Measurements from ENCODE around the gene MED15.
A peak's percentile ranks its signal among the peaks of the same experiment; 100 is the strongest.

The MED15 gene

DNA sequence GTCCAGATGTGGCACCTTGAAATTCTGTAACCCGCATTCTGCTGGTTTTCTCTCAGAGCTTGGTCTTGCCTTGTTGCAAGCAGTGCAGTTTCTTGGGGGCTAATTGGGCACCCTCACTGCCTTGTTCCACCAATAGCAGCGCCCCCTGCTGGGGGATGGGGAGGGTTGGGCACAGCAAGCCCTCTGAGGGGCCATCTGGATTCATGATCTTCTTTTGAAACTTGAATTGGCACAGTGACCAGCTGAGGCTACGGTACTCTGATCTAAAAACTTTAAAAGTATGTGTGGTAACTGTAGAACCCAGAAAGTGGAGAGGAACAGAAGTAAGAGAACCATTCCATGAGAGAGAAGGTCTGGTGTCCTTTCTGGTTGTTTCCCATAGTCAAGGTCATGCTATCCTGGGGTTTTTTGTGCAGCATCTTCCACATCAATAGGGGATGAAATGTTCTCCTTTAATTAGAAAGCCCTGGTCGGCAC lies 64.2 kb downstream of the MED15 start:
- H3K4me2 ChIP-seq (ENCODE audit: insufficient read depth, low read length): no peak overlapping the region
- peaks cover 11% of the 10 kb centered on the region for H3K4me1 ChIP-seq (ENCODE audit: insufficient read depth, low read length)
- ATAC-seq (ENCODE audit: insufficient read depth, low read depth) (peak; percentile 34; the same call in 1 of the 3 replicates), DNase-seq (peak; percentile 54)
- no peak overlapping the region for H3K4me3 ChIP-seq (ENCODE audit: low read depth in 1 of 2, low read length in 2 of 2)
- no peak overlapping the region for H3K9ac ChIP-seq (ENCODE audit: low read depth, low read length)
- no peak overlapping the region for H2AFZ ChIP-seq (ENCODE audit: low read depth, low read length)
- H3K36me3 ChIP-seq (ENCODE audit: insufficient read depth, low read length): peaks cover 92% of the 10 kb centered on the region
- H3K27ac ChIP-seq (ENCODE audit: low read length): no peak overlapping the region
- peak; percentile 79 for TF ChIP-seq CTCF (IDR thresholded peaks at IDR 0.05; ENCODE audit: borderline replicate concordance, extremely low read depth, low read length, poor library complexity, severe bottlenecking)
- no peak for TF ChIP-seq EZH2 (IDR thresholded peaks at IDR 0.05; ENCODE audit: borderline replicate concordance, low read depth, low read length, severe bottlenecking)
- no peaks in the 10 kb centered on the region for H3K27me3 ChIP-seq (ENCODE audit: insufficient read depth, low read length, poor library complexity)
- H3K9me3 ChIP-seq (ENCODE audit: insufficient read depth, low read length, severe bottlenecking): no peaks in the 10 kb centered on the region
- peaks cover 33% of the 10 kb centered on the region for H4K20me1 ChIP-seq (ENCODE audit: insufficient read depth, low read length)
- H3K79me2 ChIP-seq (ENCODE audit: insufficient read depth, low read length): no peaks in the 10 kb centered on the region

GRCh38 chr22:20572132-20572802 lies 64.9 kb downstream of the MED15 start:
- Histone ChIP-seq H3K9me3 (ENCODE audit: insufficient read depth, low read length, severe bottlenecking) (no peaks in the 10 kb centered on the region), H3K4me1 (ENCODE audit: insufficient read depth, low read length) (peaks cover 11% of the 10 kb centered on the region), H3K36me3 (ENCODE audit: insufficient read depth, low read length) (peaks cover 91% of the 10 kb centered on the region), H3K27me3 (ENCODE audit: insufficient read depth, low read length, poor library complexity) (no peaks in the 10 kb centered on the region), H3K79me2 (ENCODE audit: insufficient read depth, low read length) (no peaks in the 10 kb centered on the region), H3K27ac (ENCODE audit: low read length) (no peak overlapping the region), H3K4me3 (ENCODE audit: low read depth in 1 of 2, low read length in 2 of 2) (no peak overlapping the region), H2AFZ (ENCODE audit: low read depth, low read length) (no peak overlapping the region), H4K20me1 (ENCODE audit: insufficient read depth, low read length) (peaks cover 34% of the 10 kb centered on the region), H3K9ac (ENCODE audit: low read depth, low read length) (no peak overlapping the region), H3K4me2 (ENCODE audit: insufficient read depth, low read length) (no peak overlapping the region)
- no peak for ATAC-seq (ENCODE audit: insufficient read depth, low read depth)
- no peak for DNase-seq
- TF ChIP-seq EZH2 (IDR thresholded peaks at IDR 0.05; ENCODE audit: borderline replicate concordance, low read depth, low read length, severe bottlenecking) (no peak), CTCF (IDR thresholded peaks at IDR 0.05; ENCODE audit: borderline replicate concordance, extremely low read depth, low read length, poor library complexity, severe bottlenecking) (no peak)

DNA sequence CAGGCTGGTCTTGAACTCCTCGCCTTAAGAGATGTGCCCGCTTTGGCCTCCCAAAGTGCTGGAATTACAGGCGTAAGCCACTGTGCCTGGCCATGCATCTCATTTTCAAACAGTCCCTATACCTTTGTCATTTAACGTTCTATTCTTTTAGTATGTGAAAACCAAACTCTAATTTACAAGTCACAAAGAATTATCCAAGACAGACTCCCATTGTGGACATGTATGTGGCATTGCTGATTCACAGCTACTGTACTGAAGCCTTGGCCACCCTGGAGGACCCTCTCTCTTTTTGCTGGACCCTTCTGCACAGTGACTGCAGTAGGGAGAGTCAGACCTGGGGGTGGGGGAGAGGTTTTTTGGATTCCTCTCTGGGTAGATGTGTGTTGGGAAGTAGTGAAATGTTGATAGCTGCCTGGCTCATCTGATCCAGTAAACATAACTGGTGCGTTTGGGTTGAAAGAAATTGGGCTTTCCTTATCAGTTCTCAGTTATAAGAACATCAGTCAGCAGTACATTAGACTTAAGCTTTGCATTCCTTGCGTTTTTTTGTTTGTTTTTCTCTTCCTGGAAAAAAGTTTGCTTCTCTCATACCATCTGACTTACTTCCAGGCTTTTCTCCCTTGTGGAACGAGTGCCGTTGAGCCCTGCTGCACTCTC lies 65.9 kb downstream of the MED15 start:
- H3K36me3 ChIP-seq (ENCODE audit: insufficient read depth, low read length): peaks cover 91% of the 10 kb centered on the region
- no peak for ATAC-seq (ENCODE audit: insufficient read depth, low read depth)

More for the DNA sequence above, 65.9 kb downstream of the MED15 start:
- Histone ChIP-seq H3K4me2 (ENCODE audit: insufficient read depth, low read length) (no peak overlapping the region), H3K27ac (ENCODE audit: low read length) (no peak overlapping the region), H2AFZ (ENCODE audit: low read depth, low read length) (no peak overlapping the region), H3K4me1 (ENCODE audit: insufficient read depth, low read length) (peaks cover 8% of the 10 kb centered on the region), H3K4me3 (ENCODE audit: low read depth in 1 of 2, low read length in 2 of 2) (no peak overlapping the region), H3K9me3 (ENCODE audit: insufficient read depth, low read length, severe bottlenecking) (no peaks in the 10 kb centered on the region), H3K79me2 (ENCODE audit: insufficient read depth, low read length) (no peaks in the 10 kb centered on the region), H3K27me3 (ENCODE audit: insufficient read depth, low read length, poor library complexity) (no peaks in the 10 kb centered on the region), H4K20me1 (ENCODE audit: insufficient read depth, low read length) (peaks cover 27% of the 10 kb centered on the region), H3K9ac (ENCODE audit: low read depth, low read length) (no peak overlapping the region)
- no peak for DNase-seq
- TF ChIP-seq EZH2 (IDR thresholded peaks at IDR 0.05; ENCODE audit: borderline replicate concordance, low read depth, low read length, severe bottlenecking): no peak
- no peak for TF ChIP-seq CTCF (IDR thresholded peaks at IDR 0.05; ENCODE audit: borderline replicate concordance, extremely low read depth, low read length, poor library complexity, severe bottlenecking)
